PFSK-1 (cell line): ENCODE data around the gene APIP.

Experiments used
- FOXP2 ChIP-seq: optimal IDR thresholded peaks from 2 replicates; pipeline ENCODE3; 2011; ENCODE audit warnings: borderline replicate concordance, control low read depth, inconsistent platforms; ENCODE audit not compliant: insufficient read depth; ENCODE audit errors: extremely low read length, extremely low read depth
- POLR2AphosphoS5 ChIP-seq: IDR thresholded peaks from 2 replicates; pipeline ENCODE4 v1.6.1; 2012; ENCODE audit warnings: low read depth, mild to moderate bottlenecking, control low read depth, low read length, moderate library complexity
- SIN3A ChIP-seq: IDR thresholded peaks from 2 replicates; pipeline ENCODE4 v1.6.1; 2012; ENCODE audit warnings: mild to moderate bottlenecking, low read length, moderate library complexity, borderline replicate concordance; ENCODE audit not compliant: insufficient read depth
- TAF1 ChIP-seq: IDR thresholded peaks from 2 replicates; pipeline ENCODE4 v1.6.1; 2012; ENCODE audit warnings: low read length, control low read depth, borderline replicate concordance; ENCODE audit not compliant: insufficient read depth
- TF ChIP-seq, protein P1 (sequence below), 2 experiments: IDR thresholded peaks; 2 replicates each; pipeline versions ENCODE4 v1.6.1 to v1.8.0; 2011 to 2012; ENCODE audit warnings: low read depth in 2 of 2, low read length in 2 of 2, control low read depth in 1 of 2, inconsistent platforms in 1 of 2, mild to moderate bottlenecking in 1 of 2, moderate library complexity in 1 of 2; ENCODE audit not compliant: insufficient read depth in 1 of 2

The APIP gene

GRCh38 chr11:34860034-34860433 is 56.1 kb downstream of the APIP start:
- TF ChIP-seq, protein P1, sequence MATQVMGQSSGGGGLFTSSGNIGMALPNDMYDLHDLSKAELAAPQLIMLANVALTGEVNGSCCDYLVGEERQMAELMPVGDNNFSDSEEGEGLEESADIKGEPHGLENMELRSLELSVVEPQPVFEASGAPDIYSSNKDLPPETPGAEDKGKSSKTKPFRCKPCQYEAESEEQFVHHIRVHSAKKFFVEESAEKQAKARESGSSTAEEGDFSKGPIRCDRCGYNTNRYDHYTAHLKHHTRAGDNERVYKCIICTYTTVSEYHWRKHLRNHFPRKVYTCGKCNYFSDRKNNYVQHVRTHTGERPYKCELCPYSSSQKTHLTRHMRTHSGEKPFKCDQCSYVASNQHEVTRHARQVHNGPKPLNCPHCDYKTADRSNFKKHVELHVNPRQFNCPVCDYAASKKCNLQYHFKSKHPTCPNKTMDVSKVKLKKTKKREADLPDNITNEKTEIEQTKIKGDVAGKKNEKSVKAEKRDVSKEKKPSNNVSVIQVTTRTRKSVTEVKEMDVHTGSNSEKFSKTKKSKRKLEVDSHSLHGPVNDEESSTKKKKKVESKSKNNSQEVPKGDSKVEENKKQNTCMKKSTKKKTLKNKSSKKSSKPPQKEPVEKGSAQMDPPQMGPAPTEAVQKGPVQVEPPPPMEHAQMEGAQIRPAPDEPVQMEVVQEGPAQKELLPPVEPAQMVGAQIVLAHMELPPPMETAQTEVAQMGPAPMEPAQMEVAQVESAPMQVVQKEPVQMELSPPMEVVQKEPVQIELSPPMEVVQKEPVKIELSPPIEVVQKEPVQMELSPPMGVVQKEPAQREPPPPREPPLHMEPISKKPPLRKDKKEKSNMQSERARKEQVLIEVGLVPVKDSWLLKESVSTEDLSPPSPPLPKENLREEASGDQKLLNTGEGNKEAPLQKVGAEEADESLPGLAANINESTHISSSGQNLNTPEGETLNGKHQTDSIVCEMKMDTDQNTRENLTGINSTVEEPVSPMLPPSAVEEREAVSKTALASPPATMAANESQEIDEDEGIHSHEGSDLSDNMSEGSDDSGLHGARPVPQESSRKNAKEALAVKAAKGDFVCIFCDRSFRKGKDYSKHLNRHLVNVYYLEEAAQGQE (IDR thresholded peaks at IDR 0.05; ENCODE audit: insufficient read depth in 1 of 2, low read depth in 2 of 2, low read length in 2 of 2): no peak
- TF ChIP-seq SIN3A: no peak
- no peak for TF ChIP-seq TAF1
- no peak for TF ChIP-seq FOXP2
- no peak for TF ChIP-seq POLR2AphosphoS5

GRCh38 chr11:34859496-34859895 is 56.7 kb downstream of the APIP start:
- TF ChIP-seq, protein P1 (IDR thresholded peaks at IDR 0.05; ENCODE audit: insufficient read depth in 1 of 2, low read depth in 2 of 2, low read length in 2 of 2): no peak
- TF ChIP-seq FOXP2 (no peak), SIN3A (no peak), TAF1 (no peak), POLR2AphosphoS5 (no peak)

DNA sequence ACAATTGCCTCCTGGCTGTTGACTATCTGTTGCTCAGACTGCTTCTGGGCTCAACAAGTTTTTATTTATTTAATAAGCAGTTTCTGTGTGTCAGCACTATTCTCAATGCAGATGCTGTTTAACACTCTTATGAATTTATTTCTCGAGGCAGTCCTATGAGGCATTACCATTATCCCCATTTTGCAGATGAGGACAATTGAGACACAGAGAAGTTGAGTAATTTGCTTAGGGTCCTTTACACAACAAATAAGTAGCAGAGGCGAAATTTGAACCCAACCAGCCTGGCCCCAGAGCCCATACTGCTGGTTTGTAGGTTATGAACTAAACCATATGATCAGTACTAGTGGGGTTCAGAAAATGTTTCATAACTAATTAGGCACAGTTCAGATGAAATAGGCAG is 58.7 kb downstream of the APIP start:
- TF ChIP-seq SIN3A (no peak), FOXP2 (no peak), POLR2AphosphoS5 (no peak), TAF1 (no peak)
- TF ChIP-seq, protein P1 (IDR thresholded peaks at IDR 0.05; ENCODE audit: insufficient read depth in 1 of 2, low read depth in 2 of 2, low read length in 2 of 2): no peak

GRCh38 chr11:34856251-34856650 is 59.9 kb downstream of the APIP start:
- TF ChIP-seq TAF1 (no peak), FOXP2 (no peak), POLR2AphosphoS5 (no peak), SIN3A (no peak)
- TF ChIP-seq, protein P1 (IDR thresholded peaks at IDR 0.05; ENCODE audit: insufficient read depth in 1 of 2, low read depth in 2 of 2, low read length in 2 of 2): no peak

DNA sequence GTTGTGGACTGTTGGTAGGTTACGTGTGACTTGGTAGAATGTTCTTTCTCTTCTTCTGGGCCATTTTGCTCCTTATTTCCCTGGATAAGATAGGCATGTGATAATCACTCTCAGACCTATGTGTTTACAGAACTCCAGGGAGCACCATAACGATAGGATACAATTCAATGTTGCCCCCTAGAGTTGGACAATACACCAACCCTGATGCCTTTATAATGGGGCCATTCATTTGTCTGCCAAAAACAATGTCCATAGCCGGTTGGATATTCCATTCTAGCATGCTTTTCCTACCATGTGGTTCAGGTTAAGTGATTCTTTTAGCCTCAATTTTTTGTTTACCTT is 60.5 kb downstream of the APIP start:
- TF ChIP-seq, protein P1 (IDR thresholded peaks at IDR 0.05; ENCODE audit: insufficient read depth in 1 of 2, low read depth in 2 of 2, low read length in 2 of 2): no peak
- TF ChIP-seq SIN3A (no peak), TAF1 (no peak), POLR2AphosphoS5 (no peak), FOXP2 (no peak)
